ENCODE data around the gene SCAF8.
"Not testable (repeated sequence)": the region's sequence is repeated elsewhere in the genome, so short reads cannot be mapped to it uniquely, and the experiment has no call there.

Gene SCAF8

GRCh38 chr6:154736618-154737259 lies 3.5 kb downstream of the SCAF8 start:
- no peak for DNase-seq (ENCODE audit: low read depth, low spot score)

- no peak for DNase-seq (ENCODE audit: low read depth, low spot score)
Measured at GRCh38 chr6:154737424-154737823, 4.2 kb downstream of the SCAF8 start.

- no peak for DNase-seq (ENCODE audit: low read depth, low spot score)
Measured at GRCh38 chr6:154738551-154738961, 5.3 kb downstream of the SCAF8 start.

GRCh38 chr6:154740658-154741057 lies 7.4 kb downstream of the SCAF8 start:
- DNase-seq (ENCODE audit: low read depth, low spot score), result no peak

GRCh38 chr6:154742891-154743290 lies 9.7 kb downstream of the SCAF8 start:
- DNase-seq (ENCODE audit: low read depth, low spot score), result no peak

- DNase-seq (ENCODE audit: low read depth, low spot score), result not testable (repeated sequence)
Measured at GRCh38 chr6:154744029-154744745, 11.0 kb downstream of the SCAF8 start.

GRCh38 chr6:154745243-154745642 lies 12.0 kb downstream of the SCAF8 start:
- no peak for DNase-seq (ENCODE audit: low read depth, low spot score)

GRCh38 chr6:154749341-154749740 lies 16.1 kb downstream of the SCAF8 start:
- DNase-seq (ENCODE audit: low read depth, low spot score), result no peak

GRCh38 chr6:154751011-154751800 lies 18.0 kb downstream of the SCAF8 start:
- no peak for DNase-seq (ENCODE audit: low read depth, low spot score)

GRCh38 chr6:154752022-154752421 lies 18.8 kb downstream of the SCAF8 start:
- DNase-seq (ENCODE audit: low read depth, low spot score), result no peak

- DNase-seq (ENCODE audit: low read depth, low spot score), result no peak
Measured at GRCh38 chr6:154754152-154754551, 20.9 kb downstream of the SCAF8 start.

GRCh38 chr6:154757352-154758050 lies 24.3 kb downstream of the SCAF8 start:
- DNase-seq (ENCODE audit: low read depth, low spot score), result no peak

- no peak for DNase-seq (ENCODE audit: low read depth, low spot score)
Measured at GRCh38 chr6:154758125-154758524, 24.9 kb downstream of the SCAF8 start.

GRCh38 chr6:154763650-154764049 lies 30.4 kb downstream of the SCAF8 start:
- DNase-seq (ENCODE audit: low read depth, low spot score), result no peak

GRCh38 chr6:154765273-154765672 lies 32.1 kb downstream of the SCAF8 start:
- DNase-seq (ENCODE audit: low read depth, low spot score), result no peak

GRCh38 chr6:154766288-154766687 lies 33.1 kb downstream of the SCAF8 start:
- DNase-seq (ENCODE audit: low read depth, low spot score), result no peak

GRCh38 chr6:154767003-154767723 lies 33.9 kb downstream of the SCAF8 start:
- no peak for DNase-seq (ENCODE audit: low read depth, low spot score)

- no peak for DNase-seq (ENCODE audit: low read depth, low spot score)
Measured at GRCh38 chr6:154768280-154768679, 35.1 kb downstream of the SCAF8 start.

- DNase-seq (ENCODE audit: low read depth, low spot score), result no peak
Measured at GRCh38 chr6:154773610-154774089, 40.4 kb downstream of the SCAF8 start.

- not testable (repeated sequence) for DNase-seq (ENCODE audit: low read depth, low spot score)
Measured at GRCh38 chr6:154779157-154779556, 45.9 kb downstream of the SCAF8 start.

GRCh38 chr6:154782193-154782592 lies 49.0 kb downstream of the SCAF8 start:
- no peak for DNase-seq (ENCODE audit: low read depth, low spot score)

Measured in iPS DF 19.7 (cell line).